OCI-LY1 (cell line): ENCODE data around the gene COBL.

Experiments
- H2AFZ ChIP-seq: fragments of 200-600 bp; sonication (generic), shearing (Covaris generic); 2 replicates; pipeline ENCODE4 v1.6.0; 2014; ENCODE audit warnings: antibody characterized with exemption, mild to moderate bottlenecking, low read length
- H3F3A ChIP-seq: fragments of 200-600 bp; sonication (generic), shearing (Covaris generic); 2 replicates; pipeline ENCODE4 v1.6.0; 2014; ENCODE audit warnings: mild to moderate bottlenecking, antibody characterized with exemption, low read length, moderate library complexity; ENCODE audit not compliant: insufficient read depth
- H3K27ac ChIP-seq: fragments of 200-600 bp; sonication (generic); 2 replicates; pipeline ENCODE4 v1.5.1; 2014; ENCODE audit warnings: low read length, mixed run types, mild to moderate bottlenecking, low read depth; ENCODE audit not compliant: poor library complexity, severe bottlenecking
- H3K27me3 ChIP-seq: fragments of 200-600 bp; sonication (generic); 2 replicates; pipeline ENCODE4 v1.6.0; 2014; ENCODE audit warnings: antibody characterized with exemption, mild to moderate bottlenecking, low read length, moderate library complexity; ENCODE audit not compliant: insufficient read depth
- H3K36me3 ChIP-seq: fragments of 200-600 bp; sonication (generic); 2 replicates; pipeline ENCODE4 v1.6.1; 2014; ENCODE audit warnings: mild to moderate bottlenecking, antibody characterized with exemption, low read length, moderate library complexity, mixed read lengths; ENCODE audit not compliant: insufficient read depth
- H3K4me1 ChIP-seq: fragments of 200-600 bp; sonication (generic); 2 replicates; pipeline ENCODE4 v1.5.1; 2014; ENCODE audit warnings: mild to moderate bottlenecking, low read length, moderate library complexity; ENCODE audit not compliant: insufficient read depth, severe bottlenecking
- H3K4me2 ChIP-seq: fragments of 200-600 bp; sonication (generic), shearing (Covaris generic); 2 replicates; pipeline ENCODE4 v1.6.1; 2014; ENCODE audit warnings: low read length
- H3K4me3 ChIP-seq: fragments of 200-600 bp; sonication (generic); 2 replicates; pipeline ENCODE4 v1.5.1; 2014; ENCODE audit warnings: low read length, low read depth, mild to moderate bottlenecking, mixed read lengths; ENCODE audit not compliant: poor library complexity, severe bottlenecking
- H3K79me2 ChIP-seq: fragments of 200-600 bp; shearing (Covaris generic); 2 replicates; pipeline ENCODE4 v1.6.1; 2016; ENCODE audit warnings: mixed run types, low read length, mixed read lengths; ENCODE audit not compliant: insufficient read depth
- H3K9ac ChIP-seq: fragments of 200-600 bp; sonication (generic), shearing (Covaris generic); 2 replicates; pipeline ENCODE4 v1.6.1; 2014; ENCODE audit warnings: mild to moderate bottlenecking, low read length, mixed read lengths
- H3K9me2 ChIP-seq: fragments of 200-600 bp; sonication (generic), shearing (Covaris generic); 2 replicates; pipeline ENCODE4 v1.6.1; 2014; ENCODE audit warnings: low read depth, mild to moderate bottlenecking, low read length, mixed read lengths
- H3K9me3 ChIP-seq: fragments of 200-600 bp; shearing (Covaris generic); 2 replicates; pipeline ENCODE4 v1.6.1; 2014; ENCODE audit warnings: low read length, mixed read lengths
- H4K20me1 ChIP-seq: fragments of 200-600 bp; sonication (generic), shearing (Covaris generic); 2 replicates; pipeline ENCODE4 v1.6.0; 2016; ENCODE audit warnings: mild to moderate bottlenecking, low read length; ENCODE audit not compliant: insufficient read depth
- EZH2 ChIP-seq: fragments of 200-600 bp; sonication (generic), shearing (Covaris generic); IDR thresholded peaks from 2 replicates; pipeline ENCODE4 v1.8.0; 2017; ENCODE audit warnings: borderline replicate concordance, mixed run types, mild to moderate bottlenecking, antibody characterized with exemption, low read length, moderate library complexity, mixed read lengths
- TF ChIP-seq, protein P1 (sequence below): fragments of 200-600 bp; sonication (generic), shearing (Covaris generic); IDR thresholded peaks from 2 replicates; pipeline ENCODE4 v1.5.1; 2017; ENCODE audit warnings: mild to moderate bottlenecking, antibody characterized with exemption, low read length, moderate library complexity, mixed read lengths

COBL gene

DNA sequence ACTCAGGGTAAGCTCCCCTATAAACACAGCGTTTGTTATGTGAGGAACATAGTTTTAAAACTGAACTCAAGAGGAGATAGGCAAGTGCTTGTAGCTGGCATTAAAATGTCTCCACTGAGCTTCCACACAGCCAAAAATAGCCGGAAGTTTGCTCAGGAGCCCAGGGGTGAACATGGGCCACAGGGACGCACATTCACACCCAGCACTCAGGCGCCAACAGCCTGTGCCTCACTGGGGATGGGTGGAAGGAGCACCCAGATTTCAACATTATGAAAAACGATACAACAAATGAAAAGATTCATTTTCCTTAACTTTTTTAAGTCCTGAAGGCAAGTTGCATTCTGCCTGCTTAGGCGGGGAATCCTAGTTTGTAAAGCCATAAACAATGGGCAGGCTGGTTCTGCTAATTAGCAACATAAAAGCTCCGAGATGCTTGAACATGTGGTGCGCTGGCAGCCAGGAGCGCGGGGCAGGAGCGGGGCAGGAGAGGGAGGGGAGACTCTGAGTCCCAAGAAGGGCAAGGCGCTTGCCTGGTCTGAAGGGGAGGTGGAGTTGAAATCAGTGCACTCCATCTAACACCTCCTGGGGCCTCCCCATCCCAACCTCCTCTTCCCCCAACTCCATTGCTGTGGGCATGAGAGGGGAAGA lies 235.9 kb downstream of the COBL start:
- TF ChIP-seq, protein P1, sequence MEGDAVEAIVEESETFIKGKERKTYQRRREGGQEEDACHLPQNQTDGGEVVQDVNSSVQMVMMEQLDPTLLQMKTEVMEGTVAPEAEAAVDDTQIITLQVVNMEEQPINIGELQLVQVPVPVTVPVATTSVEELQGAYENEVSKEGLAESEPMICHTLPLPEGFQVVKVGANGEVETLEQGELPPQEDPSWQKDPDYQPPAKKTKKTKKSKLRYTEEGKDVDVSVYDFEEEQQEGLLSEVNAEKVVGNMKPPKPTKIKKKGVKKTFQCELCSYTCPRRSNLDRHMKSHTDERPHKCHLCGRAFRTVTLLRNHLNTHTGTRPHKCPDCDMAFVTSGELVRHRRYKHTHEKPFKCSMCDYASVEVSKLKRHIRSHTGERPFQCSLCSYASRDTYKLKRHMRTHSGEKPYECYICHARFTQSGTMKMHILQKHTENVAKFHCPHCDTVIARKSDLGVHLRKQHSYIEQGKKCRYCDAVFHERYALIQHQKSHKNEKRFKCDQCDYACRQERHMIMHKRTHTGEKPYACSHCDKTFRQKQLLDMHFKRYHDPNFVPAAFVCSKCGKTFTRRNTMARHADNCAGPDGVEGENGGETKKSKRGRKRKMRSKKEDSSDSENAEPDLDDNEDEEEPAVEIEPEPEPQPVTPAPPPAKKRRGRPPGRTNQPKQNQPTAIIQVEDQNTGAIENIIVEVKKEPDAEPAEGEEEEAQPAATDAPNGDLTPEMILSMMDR: no peak
- TF ChIP-seq EZH2: no peak
- H2AFZ ChIP-seq: no peak overlapping the region
- H3F3A ChIP-seq: no peaks in the 10 kb centered on the region
- H4K20me1 ChIP-seq: no peaks in the 10 kb centered on the region
- no peaks in the 10 kb centered on the region; the same call in 1 of the 2 replicates for H3K27me3 ChIP-seq
- H3K27ac ChIP-seq: no peak overlapping the region
- no peak overlapping the region for H3K4me2 ChIP-seq
- no peak overlapping the region for H3K4me3 ChIP-seq
- no peaks in the 10 kb centered on the region for H3K4me1 ChIP-seq
- H3K9me3 ChIP-seq: no peaks in the 10 kb centered on the region
- no peaks in the 10 kb centered on the region for H3K36me3 ChIP-seq
- H3K79me2 ChIP-seq: no peaks in the 10 kb centered on the region
- no peak overlapping the region for H3K9ac ChIP-seq
- no peaks in the 10 kb centered on the region for H3K9me2 ChIP-seq

DNA sequence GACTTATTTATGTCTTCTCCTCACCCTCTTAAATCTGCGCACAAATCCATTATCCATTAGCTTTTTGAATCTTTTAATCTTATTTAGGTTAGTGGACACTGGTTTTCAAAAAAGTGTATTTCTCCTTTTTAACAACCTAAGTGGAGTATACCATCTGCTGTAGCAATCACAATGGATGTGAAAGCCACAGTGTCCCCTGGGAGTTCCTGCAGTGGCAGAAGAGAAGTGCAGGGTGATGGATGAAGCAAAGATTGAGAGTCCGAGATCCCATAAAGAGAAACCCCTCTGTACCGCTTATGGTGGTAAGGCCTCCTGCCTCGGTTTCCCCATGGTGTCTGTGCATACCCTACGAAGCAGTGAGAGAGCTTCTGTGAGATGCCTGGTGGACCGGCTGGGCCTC lies 236.4 kb downstream of the COBL start:
- no peaks in the 10 kb centered on the region; the same call in 1 of the 2 replicates for H3K27me3 ChIP-seq

DNA sequence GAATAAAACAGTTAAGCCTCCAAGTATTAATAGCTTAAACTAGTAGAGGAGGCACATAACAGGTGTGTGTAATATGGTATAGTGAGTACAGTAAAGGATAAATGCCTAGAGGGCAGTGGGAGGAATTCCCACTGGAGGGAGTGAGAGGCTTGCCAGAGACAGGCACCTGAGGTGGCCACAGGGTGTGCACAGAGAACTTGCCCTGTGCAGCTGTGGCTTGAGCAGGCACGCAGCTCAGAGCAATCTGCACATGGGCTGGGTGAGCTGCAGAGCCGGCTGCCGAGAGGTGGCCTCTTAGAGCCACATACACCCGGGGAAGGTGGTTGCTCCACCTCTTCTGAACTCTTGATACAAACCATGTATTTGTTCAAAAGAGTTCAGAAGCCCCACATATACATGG lies 237.1 kb downstream of the COBL start:
- H3K4me2 ChIP-seq: no peak overlapping the region
- no peaks in the 10 kb centered on the region for H4K20me1 ChIP-seq
- no peak overlapping the region for H2AFZ ChIP-seq
- H3K9me3 ChIP-seq: no peaks in the 10 kb centered on the region
- TF ChIP-seq, protein P1: no peak
- no peak for TF ChIP-seq EZH2
- no peak overlapping the region for H3K9ac ChIP-seq
- no peaks in the 10 kb centered on the region; the same call in 1 of the 2 replicates for H3K27me3 ChIP-seq
- no peaks in the 10 kb centered on the region for H3K79me2 ChIP-seq
- H3K9me2 ChIP-seq: no peaks in the 10 kb centered on the region
- H3K27ac ChIP-seq: no peak overlapping the region
- H3K36me3 ChIP-seq: no peaks in the 10 kb centered on the region
- no peaks in the 10 kb centered on the region for H3K4me1 ChIP-seq
- no peak overlapping the region for H3K4me3 ChIP-seq
- no peaks in the 10 kb centered on the region for H3F3A ChIP-seq

More for the DNA sequence above, 236.4 kb downstream of the COBL start:
- Histone ChIP-seq H2AFZ (no peak overlapping the region), H3K9me2 (no peaks in the 10 kb centered on the region), H3K4me3 (no peak overlapping the region), H4K20me1 (no peaks in the 10 kb centered on the region), H3K4me2 (no peak overlapping the region), H3K36me3 (no peaks in the 10 kb centered on the region), H3K79me2 (no peaks in the 10 kb centered on the region), H3K27ac (no peak overlapping the region), H3F3A (no peaks in the 10 kb centered on the region), H3K9me3 (no peaks in the 10 kb centered on the region), H3K9ac (no peak overlapping the region), H3K4me1 (no peaks in the 10 kb centered on the region)
- no peak for TF ChIP-seq EZH2
- TF ChIP-seq, protein P1: no peak
